NT2/D1 (cell line): ENCODE results near the gene STAT4.

ENCODE experiments used
- SUZ12 ChIP-seq: IDR thresholded peaks from 2 replicates; pipeline ENCODE4 v1.6.1; 2011; ENCODE audit not compliant: insufficient read length, insufficient read depth; ENCODE audit errors: extremely low read depth
- YY1 ChIP-seq: IDR thresholded peaks from 2 replicates; pipeline ENCODE4 v1.6.1; 2011; ENCODE audit not compliant: insufficient read length, insufficient read depth
- ZNF274 ChIP-seq: IDR thresholded peaks from 2 replicates; pipeline ENCODE4 v1.6.1; 2011; ENCODE audit warnings: mild to moderate bottlenecking, low read depth, low read length

GRCh38 chr2:191173206-191173605 is 22.4 kb upstream of the STAT4 start:
- TF ChIP-seq YY1: no peak
- TF ChIP-seq ZNF274: no peak
- no peak for TF ChIP-seq SUZ12
